ENCODE measurements around the gene S100A5. TPM values are rescaled to one million over a fixed set of nuclear protein-coding genes. Genes with fewer than 3 reads are reported as not detected.
A peak's percentile ranks its signal among the peaks of the same experiment; 100 is the strongest.

Gene S100A5
- total RNA-seq, 1 experiment from 2014 or later, result not detected

GRCh38 chr1:153531638-153532037 lies 9.1 kb downstream of the S100A5 start:
- POLR2A ChIA-PET, result interaction anchor here (0.7 to 36.1 kb wide), 9 partner anchors 14 to 890 kb away, joined by 3 to 2106 read pairs (median 6); partner anchors contain the start of genes CHTOP, S100A14, S100A16 and S100A2
- intact Hi-C loops (cut with micrococcal nuclease), result loop anchor here (5.0 kb wide), 1 partner anchor 141 kb away; the partner anchor contains the start of gene ILF2
- Mint-ChIP-seq H3K27me3 (ENCODE audit: insufficient read depth, unreplicated experiment) (no peaks in the 10 kb centered on the region), H3K4me1 (ENCODE audit: insufficient read depth, unreplicated experiment) (peaks cover 50% of the 10 kb centered on the region), H3K4me3 (ENCODE audit: unreplicated experiment) (no peak overlapping the region), H3K27ac (ENCODE audit: low read depth, unreplicated experiment) (no peak overlapping the region), H3K36me3 (ENCODE audit: insufficient read depth, unreplicated experiment) (peaks cover 27% of the 10 kb centered on the region), H3K9me3 (ENCODE audit: unreplicated experiment) (no peaks in the 10 kb centered on the region)
- DNase-seq (ENCODE audit: unreplicated experiment), result no peak
- TF ChIP-seq, protein P1, sequence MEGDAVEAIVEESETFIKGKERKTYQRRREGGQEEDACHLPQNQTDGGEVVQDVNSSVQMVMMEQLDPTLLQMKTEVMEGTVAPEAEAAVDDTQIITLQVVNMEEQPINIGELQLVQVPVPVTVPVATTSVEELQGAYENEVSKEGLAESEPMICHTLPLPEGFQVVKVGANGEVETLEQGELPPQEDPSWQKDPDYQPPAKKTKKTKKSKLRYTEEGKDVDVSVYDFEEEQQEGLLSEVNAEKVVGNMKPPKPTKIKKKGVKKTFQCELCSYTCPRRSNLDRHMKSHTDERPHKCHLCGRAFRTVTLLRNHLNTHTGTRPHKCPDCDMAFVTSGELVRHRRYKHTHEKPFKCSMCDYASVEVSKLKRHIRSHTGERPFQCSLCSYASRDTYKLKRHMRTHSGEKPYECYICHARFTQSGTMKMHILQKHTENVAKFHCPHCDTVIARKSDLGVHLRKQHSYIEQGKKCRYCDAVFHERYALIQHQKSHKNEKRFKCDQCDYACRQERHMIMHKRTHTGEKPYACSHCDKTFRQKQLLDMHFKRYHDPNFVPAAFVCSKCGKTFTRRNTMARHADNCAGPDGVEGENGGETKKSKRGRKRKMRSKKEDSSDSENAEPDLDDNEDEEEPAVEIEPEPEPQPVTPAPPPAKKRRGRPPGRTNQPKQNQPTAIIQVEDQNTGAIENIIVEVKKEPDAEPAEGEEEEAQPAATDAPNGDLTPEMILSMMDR (IDR thresholded peaks at IDR 0.05; ENCODE audit: unreplicated experiment), result no peak
- no TSS peak for BruUV-seq (replicated peaks)
- CTCF ChIA-PET, result interaction anchor here (0.7 to 11.3 kb wide), 15 partner anchors 7 to 688 kb away, joined by 3 to 224 read pairs (median 15); partner anchors contain the start of genes S100A14, S100A16, S100A2 and S100A3

DNA sequence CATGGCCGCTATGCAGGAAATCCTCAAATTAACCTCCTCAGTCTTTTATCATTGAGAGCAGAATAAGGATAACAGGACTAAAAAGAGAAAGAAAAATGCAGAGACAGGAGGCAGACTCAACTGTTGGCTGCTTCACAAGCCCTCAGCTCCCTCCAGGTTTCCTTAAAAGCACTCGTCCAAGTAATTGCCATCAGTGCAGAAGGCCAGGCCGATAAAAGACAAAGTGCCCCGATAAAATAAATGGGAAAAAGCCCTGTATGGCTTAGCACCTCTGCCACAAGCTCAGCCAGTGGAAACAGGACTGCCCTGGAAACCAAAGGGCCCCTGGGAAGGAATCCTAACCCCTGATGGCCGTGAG lies 13.1 kb downstream of the S100A5 start:
- peaks cover 44% of the 10 kb centered on the region for H3K4me1 Mint-ChIP-seq (ENCODE audit: insufficient read depth, unreplicated experiment)
- H3K36me3 Mint-ChIP-seq (ENCODE audit: insufficient read depth, unreplicated experiment), result no peaks in the 10 kb centered on the region
- CTCF ChIA-PET, result interaction anchor here (0.8 to 6.6 kb wide), 14 partner anchors 7 to 104 kb away, joined by 3 to 58 read pairs (median 6); partner anchors contain the start of genes S100A14, S100A2, S100A4 and S100A6
- peak overlapping the region; percentile 85 for H3K27ac Mint-ChIP-seq (ENCODE audit: low read depth, unreplicated experiment)
- intact Hi-C loops (cut with micrococcal nuclease), result loop anchor here (1.0 kb wide), 1 partner anchor 22 kb away; the partner anchor contains the start of gene S100A3
- POLR2A ChIA-PET, result interaction anchor here (0.6 to 36.1 kb wide), 11 partner anchors 5 to 450 kb away, joined by 3 to 2106 read pairs (median 17); partner anchors contain the start of genes CHTOP, JTB, S100A13 and S100A14
- no peak for DNase-seq (ENCODE audit: unreplicated experiment)
- H3K4me3 Mint-ChIP-seq (ENCODE audit: unreplicated experiment), result no peak overlapping the region
- TF ChIP-seq, protein P1 (IDR thresholded peaks at IDR 0.05; ENCODE audit: unreplicated experiment), result no peak
- H3K9me3 Mint-ChIP-seq (ENCODE audit: unreplicated experiment), result no peaks in the 10 kb centered on the region
- no TSS peak for BruUV-seq (replicated peaks)
- no peaks in the 10 kb centered on the region for H3K27me3 Mint-ChIP-seq (ENCODE audit: insufficient read depth, unreplicated experiment)

GRCh38 chr1:153527023-153527682 lies 13.6 kb downstream of the S100A5 start:
- DNase-seq (ENCODE audit: unreplicated experiment), result peak; percentile 98
- Mint-ChIP-seq H3K27me3 (ENCODE audit: insufficient read depth, unreplicated experiment) (no peaks in the 10 kb centered on the region), H3K4me3 (ENCODE audit: unreplicated experiment) (peak overlapping the region; percentile 29), H3K36me3 (ENCODE audit: insufficient read depth, unreplicated experiment) (no peaks in the 10 kb centered on the region), H3K27ac (ENCODE audit: low read depth, unreplicated experiment) (peak overlapping the region; percentile 85), H3K9me3 (ENCODE audit: unreplicated experiment) (no peaks in the 10 kb centered on the region), H3K4me1 (ENCODE audit: insufficient read depth, unreplicated experiment) (peaks cover 39% of the 10 kb centered on the region)
- ChIA-PET CTCF (interaction anchor here (0.7 to 6.6 kb wide), 17 partner anchors 8 to 104 kb away, joined by 3 to 58 read pairs (median 5); partner anchors contain the start of genes S100A14, S100A2, S100A4 and S100A6), POLR2A (interaction anchor here (0.6 to 36.1 kb wide), 20 partner anchors 6 to 966 kb away, joined by 3 to 2106 read pairs (median 6); partner anchors contain the start of genes CHTOP, ILF2, JTB and S100A13)
- TF ChIP-seq, protein P1 (IDR thresholded peaks at IDR 0.05; ENCODE audit: unreplicated experiment), result no peak
- intact Hi-C loops (cut with micrococcal nuclease), result loop anchor here (1.0 kb wide), 1 partner anchor 22 kb away; the partner anchor contains the start of gene S100A3
- no TSS peak for BruUV-seq (replicated peaks)

GRCh38 chr1:153526132-153526543 lies 14.6 kb downstream of the S100A5 start:
- peak; percentile 94 for DNase-seq (ENCODE audit: unreplicated experiment)

More at GRCh38 chr1:153526132-153526543, 14.6 kb downstream of the S100A5 start:
- H3K27me3 Mint-ChIP-seq (ENCODE audit: insufficient read depth, unreplicated experiment), result no peaks in the 10 kb centered on the region
- no peaks in the 10 kb centered on the region for H3K9me3 Mint-ChIP-seq (ENCODE audit: unreplicated experiment)
- no TSS peak for BruUV-seq (replicated peaks)
- CTCF ChIA-PET, result interaction anchor here (0.6 to 6.6 kb wide), 17 partner anchors 9 to 987 kb away, joined by 3 to 58 read pairs (median 10); partner anchors contain the start of genes S100A2 and S100A6
- H3K4me3 Mint-ChIP-seq (ENCODE audit: unreplicated experiment), result peak overlapping the region; percentile 29
- POLR2A ChIA-PET, result interaction anchor here (0.6 to 36.1 kb wide), 21 partner anchors 7 to 697 kb away, joined by 3 to 2106 read pairs (median 6); partner anchors contain the start of genes CHTOP, ILF2, S100A13 and S100A14
- intact Hi-C loops (cut with micrococcal nuclease), result no loop called here
- TF ChIP-seq, protein P1 (IDR thresholded peaks at IDR 0.05; ENCODE audit: unreplicated experiment), result no peak
- peak overlapping the region; percentile 85 for H3K27ac Mint-ChIP-seq (ENCODE audit: low read depth, unreplicated experiment)
- no peaks in the 10 kb centered on the region for H3K36me3 Mint-ChIP-seq (ENCODE audit: insufficient read depth, unreplicated experiment)
- H3K4me1 Mint-ChIP-seq (ENCODE audit: insufficient read depth, unreplicated experiment), result peaks cover 38% of the 10 kb centered on the region

All from MCF 10A (cell line).